Retinal pigment epithelial cell (primary cell): Measurements from ENCODE around the gene RING1.

Experiments used
- DNase-seq: peaks from one replicate; pipeline ENCODE4 v3.0.0-alpha.2; 2010; ENCODE audit warnings: low read depth
- H3K4me3 ChIP-seq: 2 replicates; pipeline ENCODE4 v1.5.1; 2011; ENCODE audit warnings: mild to moderate bottlenecking, low read length, control low read depth, moderate library complexity
- CTCF ChIP-seq: conservative IDR thresholded peaks from 2 replicates; pipeline ENCODE4 v1.5.1; 2011; ENCODE audit warnings: low read depth, low read length, control low read depth, inconsistent platforms

The RING1 gene

GRCh38 chr6:33249732-33250630 lies 41.7 kb downstream of the RING1 start:
- peak overlapping the region; percentile 65 for H3K4me3 ChIP-seq
- DNase-seq = peak; percentile 36
- TF ChIP-seq CTCF = no peak

- H3K4me3 ChIP-seq = no peak overlapping the region
- TF ChIP-seq CTCF = no peak
- DNase-seq = no peak
Observed at GRCh38 chr6:33250731-33251130, 42.4 kb downstream of the RING1 start.

- H3K4me3 ChIP-seq = no peak overlapping the region
- TF ChIP-seq CTCF = no peak
- no peak for DNase-seq
Observed at GRCh38 chr6:33251395-33252012, 43.2 kb downstream of the RING1 start.

GRCh38 chr6:33252759-33253158 lies 44.5 kb downstream of the RING1 start:
- DNase-seq = no peak
- no peak overlapping the region for H3K4me3 ChIP-seq
- TF ChIP-seq CTCF = no peak

- no peak for TF ChIP-seq CTCF
- no peak for DNase-seq
- H3K4me3 ChIP-seq = no peak overlapping the region
Observed at GRCh38 chr6:33254591-33254990, 46.3 kb downstream of the RING1 start.

- H3K4me3 ChIP-seq = no peak overlapping the region
- no peak for DNase-seq
- no peak for TF ChIP-seq CTCF
Observed at GRCh38 chr6:33259032-33259431, 50.7 kb downstream of the RING1 start.
